Stimulated activated CD8-positive, alpha-beta memory T cell treated with anti-CD3 and anti-CD28 coated beads, Interleukin-2, amount 100 ng/mL, for 1 hour (primary cell): ENCODE results near the gene CASZ1.

Experiments
- DNase-seq, 2 donors: peaks; one replicate each; pipeline ENCODE4 v3.0.0-alpha.2; 2020; ENCODE audit warnings: low read depth in 2 of 2

CASZ1 gene

GRCh38 chr1:10624256-10625050 lies 172.0 kb downstream of the CASZ1 start:
- no peak for DNase-seq

- DNase-seq = no peak
Measured at GRCh38 chr1:10623686-10624145, 172.7 kb downstream of the CASZ1 start.

GRCh38 chr1:10622910-10623685 lies 173.3 kb downstream of the CASZ1 start:
- DNase-seq = no peak

- DNase-seq = no peak
Measured at GRCh38 chr1:10621906-10622305, 174.5 kb downstream of the CASZ1 start.

GRCh38 chr1:10620776-10621175 lies 175.7 kb downstream of the CASZ1 start:
- DNase-seq = no peak

GRCh38 chr1:10617931-10618885 lies 178.2 kb downstream of the CASZ1 start:
- no peak for DNase-seq

GRCh38 chr1:10617318-10617717 lies 179.1 kb downstream of the CASZ1 start:
- no peak for DNase-seq

- no peak for DNase-seq
Measured at GRCh38 chr1:10616696-10617095, 179.8 kb downstream of the CASZ1 start.

GRCh38 chr1:10615932-10616671 lies 180.3 kb downstream of the CASZ1 start:
- no peak for DNase-seq

- no peak for DNase-seq
Measured at GRCh38 chr1:10615332-10615731, 181.1 kb downstream of the CASZ1 start.

GRCh38 chr1:10614377-10615225 lies 181.8 kb downstream of the CASZ1 start:
- no peak for DNase-seq

GRCh38 chr1:10613861-10614260 lies 182.6 kb downstream of the CASZ1 start:
- no peak for DNase-seq

GRCh38 chr1:10613340-10613739 lies 183.1 kb downstream of the CASZ1 start:
- no peak for DNase-seq

GRCh38 chr1:10612436-10613160 lies 183.8 kb downstream of the CASZ1 start:
- DNase-seq = no peak

GRCh38 chr1:10610901-10611600 lies 185.4 kb downstream of the CASZ1 start:
- DNase-seq = no peak

GRCh38 chr1:10608690-10609089 lies 187.8 kb downstream of the CASZ1 start:
- DNase-seq = no peak

GRCh38 chr1:10607228-10607627 lies 189.2 kb downstream of the CASZ1 start:
- DNase-seq = no peak

GRCh38 chr1:10606064-10606463 lies 190.4 kb downstream of the CASZ1 start:
- no peak for DNase-seq

- DNase-seq = no peak
Measured at GRCh38 chr1:10604966-10605365, 191.5 kb downstream of the CASZ1 start.
